A673 (cell line): Measurements from ENCODE around the gene ANAPC1.

Source experiments
- EZH2 ChIP-seq: fragments of 200-600 bp; sonication (generic); IDR thresholded peaks from 2 replicates; pipeline ENCODE4 v1.6.1; 2017; ENCODE audit warnings: borderline replicate concordance, low read depth, mild to moderate bottlenecking, mixed read lengths, antibody characterized with exemption, low read length; ENCODE audit not compliant: poor library complexity, severe bottlenecking
- TF ChIP-seq, protein P1 (sequence below): fragments of 300-800, 200-600 bp; sonication (generic); conservative IDR thresholded peaks from 2 replicates; pipeline ENCODE4 v1.5.1; 2017; ENCODE audit warnings: low read depth, mild to moderate bottlenecking, antibody characterized with exemption, low read length, moderate library complexity, mixed read lengths

GRCh38 chr2:111930875-111931274 lies 46.9 kb upstream of the ANAPC1 start:
- TF ChIP-seq, protein P1, sequence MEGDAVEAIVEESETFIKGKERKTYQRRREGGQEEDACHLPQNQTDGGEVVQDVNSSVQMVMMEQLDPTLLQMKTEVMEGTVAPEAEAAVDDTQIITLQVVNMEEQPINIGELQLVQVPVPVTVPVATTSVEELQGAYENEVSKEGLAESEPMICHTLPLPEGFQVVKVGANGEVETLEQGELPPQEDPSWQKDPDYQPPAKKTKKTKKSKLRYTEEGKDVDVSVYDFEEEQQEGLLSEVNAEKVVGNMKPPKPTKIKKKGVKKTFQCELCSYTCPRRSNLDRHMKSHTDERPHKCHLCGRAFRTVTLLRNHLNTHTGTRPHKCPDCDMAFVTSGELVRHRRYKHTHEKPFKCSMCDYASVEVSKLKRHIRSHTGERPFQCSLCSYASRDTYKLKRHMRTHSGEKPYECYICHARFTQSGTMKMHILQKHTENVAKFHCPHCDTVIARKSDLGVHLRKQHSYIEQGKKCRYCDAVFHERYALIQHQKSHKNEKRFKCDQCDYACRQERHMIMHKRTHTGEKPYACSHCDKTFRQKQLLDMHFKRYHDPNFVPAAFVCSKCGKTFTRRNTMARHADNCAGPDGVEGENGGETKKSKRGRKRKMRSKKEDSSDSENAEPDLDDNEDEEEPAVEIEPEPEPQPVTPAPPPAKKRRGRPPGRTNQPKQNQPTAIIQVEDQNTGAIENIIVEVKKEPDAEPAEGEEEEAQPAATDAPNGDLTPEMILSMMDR: no peak
- TF ChIP-seq EZH2: no peak
